ENCODE measurements around the gene NR3C1. TPM values are rescaled to one million over a fixed set of nuclear protein-coding genes. Genes with fewer than 3 reads are reported as not detected.

The NR3C1 gene
- total and polyA plus RNA-seq, 2 of the 4 experiments (the other 2 are of a cell fraction): 13.7 to 77.4 TPM

GRCh38 chr5:143234162-143234842 lies 169.2 kb downstream of the NR3C1 start:
- H2BK15ac ChIP-seq (ENCODE audit: low read depth, low read length): peak overlapping the region; percentile 96
- ChIA-PET POLR2A (ENCODE audit: unreplicated experiment) (no interaction called here), CTCF (interaction anchor here (0.6 kb wide), 1 partner anchor 233 kb away, joined by 3 read pairs; no protein-coding TSS in a partner anchor)
- 94% methylated on average over 4 of the region's 9 CpGs; no CpG with 5 or more reads in 1 of the 2 experiments for WGBS, 2 experiments (ENCODE audit: extremely low coverage in 2 of 2, insufficient read length in 1 of 2)
- ATAC-seq (ENCODE audit: low read depth) (no peak), DNase-seq (no peak)
- dilution Hi-C loops (cut with HindIII; ENCODE audit: low sequenced_read_pairs, unreplicated experiment) (no loop called here), intact Hi-C loops (cut with micrococcal nuclease) (no loop called here), in situ Hi-C loops (cut with MboI; ENCODE audit: low sequenced_read_pairs) (no loop called here)
- H2AK9ac ChIP-seq (replicated peaks; ENCODE audit: low read depth, low read length, poor library complexity): peak overlapping the region; percentile 5
- no peaks in the 10 kb centered on the region for H4K20me1 ChIP-seq (ENCODE audit: insufficient read depth, low read length)
- H2BK120ac ChIP-seq (ENCODE audit: low read depth, low read length): peak overlapping the region; percentile 46
- H3K27me3 ChIP-seq (ENCODE audit: control insufficient read depth, insufficient read depth, low read length): no peaks in the 10 kb centered on the region
- no peak overlapping the region for H3K4me2 ChIP-seq (ENCODE audit: low read depth, low read length)
- peak overlapping the region; percentile 21; the same call in 1 of the 2 replicates for H4K5ac ChIP-seq (ENCODE audit: low read depth, low read length)
- H4K91ac ChIP-seq (ENCODE audit: insufficient read depth, low read depth, low read length): peak overlapping the region; percentile 22; the same call in 1 of the 2 replicates
- no peaks in the 10 kb centered on the region for H3K36me3 ChIP-seq (ENCODE audit: control insufficient read depth, insufficient read depth, low read length)
- H3K14ac ChIP-seq (replicated peaks; ENCODE audit: low read depth, low read length): peak overlapping the region; percentile 25
- BruUV-seq (replicated peaks): no TSS peak
- H2BK5ac ChIP-seq (ENCODE audit: low read depth, low read length, poor library complexity, severe bottlenecking): peak overlapping the region; percentile 3
- no peak overlapping the region for H2AFZ ChIP-seq (replicated peaks; ENCODE audit: low read length, poor library complexity)
- peak overlapping the region; percentile 89 for H2AK5ac ChIP-seq (ENCODE audit: low read depth, low read length)
- H3K9me3 ChIP-seq (ENCODE audit: control insufficient read depth, insufficient read depth, low read length): no peaks in the 10 kb centered on the region
- H3K18ac ChIP-seq (ENCODE audit: low read depth, low read length): peak overlapping the region; percentile 23
- H3K9me1 ChIP-seq (ENCODE audit: insufficient read depth, low read length): peaks cover 12% of the 10 kb centered on the region; the same call in 1 of the 2 replicates
- H3K56ac ChIP-seq (ENCODE audit: extremely low read depth, insufficient read depth, low read length): no peak overlapping the region
- H3K9ac ChIP-seq (ENCODE audit: low read depth, low read length): no peak overlapping the region
- H3K23ac ChIP-seq (ENCODE audit: low read depth, low read length): no peak overlapping the region
- no peak for TF ChIP-seq BHLHE40 (IDR thresholded peaks at IDR 0.05; ENCODE audit: low read depth, low read length)
- TF ChIP-seq NFE2L2 (IDR thresholded peaks at IDR 0.05; ENCODE audit: low read depth, low read length): no peak
- TF ChIP-seq USF2 (IDR thresholded peaks at IDR 0.05; ENCODE audit: low read depth, low read length): no peak
- no peak for TF ChIP-seq CTCF (conservative IDR thresholded peaks at IDR 0.05; ENCODE audit: low read depth, low read length)
- no peak for TF ChIP-seq ELK1 (IDR thresholded peaks at IDR 0.05; ENCODE audit: borderline replicate concordance, low read depth, low read length)
- TF ChIP-seq CHD1 (IDR thresholded peaks at IDR 0.05; ENCODE audit: low read depth, low read length): no peak
- no peak for TF ChIP-seq RAD21 (IDR thresholded peaks at IDR 0.05; ENCODE audit: low read length)
- no peak for TF ChIP-seq MAFK (IDR thresholded peaks at IDR 0.05; ENCODE audit: low read depth, low read length)
- H3K4ac ChIP-seq (ENCODE audit: low read depth, low read length): peak overlapping the region; percentile 68
- H3K4me1 ChIP-seq (ENCODE audit: control insufficient read depth, insufficient read depth, low read length): peaks cover 12% of the 10 kb centered on the region
- H3K79me1 ChIP-seq (ENCODE audit: low read depth in 1 of 2, low read length in 2 of 2): no peaks in the 10 kb centered on the region
- peak overlapping the region in 1 of 2 experiments; percentile 29; a peak in 1 of 4 replicates for H4K8ac ChIP-seq (ENCODE audit: low read depth in 2 of 2, low read length in 2 of 2)
- H3K4me3 ChIP-seq (ENCODE audit: insufficient read depth, low read depth, low read length): no peak overlapping the region
- peak overlapping the region; percentile 48 for H2BK20ac ChIP-seq (ENCODE audit: low read depth, low read length)
- H3K27ac ChIP-seq (ENCODE audit: insufficient read depth, low read length): no peak overlapping the region
